ENCODE data around the gene SLFN12.

- no peak for TF ChIP-seq ZNF274 (IDR thresholded peaks at IDR 0.05; ENCODE audit: low read depth, low read length)
- no peak for TF ChIP-seq SUZ12 (IDR thresholded peaks at IDR 0.05; ENCODE audit: extremely low read depth, insufficient read depth, insufficient read length)
These were observed 71.3 kb downstream of the SLFN12 start for GRCh38 chr17:35361027-35361426.
